Stimulated activated naive CD4-positive, alpha-beta T cell (primary cell): ENCODE measurements around the gene FCHSD2.
"Not testable (repeated sequence)": the region's sequence is repeated elsewhere in the genome, so short reads cannot be mapped to it uniquely, and the experiment has no call there.

Source experiments
- DNase-seq, 6 experiments: peaks; one replicate each; lab custom pipeline; 2025; lab: John Stamatoyannopoulos, UW

The FCHSD2 gene

GRCh38 chr11:73151416-73151815 is 9.3 kb upstream of the FCHSD2 start:
- no peak for DNase-seq

- DNase-seq = no peak
These were observed 7.0 kb upstream of the FCHSD2 start for GRCh38 chr11:73149105-73149504.

GRCh38 chr11:73147771-73148681 is 5.9 kb upstream of the FCHSD2 start:
- no peak for DNase-seq

- no peak for DNase-seq
These were observed 4.0 kb upstream of the FCHSD2 start for GRCh38 chr11:73145986-73146575.

- DNase-seq = no peak
These were observed 1.2 kb upstream of the FCHSD2 start for GRCh38 chr11:73143126-73143838.

GRCh38 chr11:73141309-73142127 is 600 bp downstream of the FCHSD2 start:
- peak; percentile 40 to 71 (median 65) for DNase-seq

GRCh38 chr11:73141031-73141308 is 1.1 kb downstream of the FCHSD2 start:
- peak in 1 of 6 experiments; percentile 41 for DNase-seq

- peak in 1 of 6 experiments; percentile 10 for DNase-seq
These were observed 1.7 kb downstream of the FCHSD2 start for GRCh38 chr11:73140213-73141030.

GRCh38 chr11:73139476-73140198 is 2.5 kb downstream of the FCHSD2 start:
- no peak for DNase-seq

GRCh38 chr11:73137944-73138274 is 4.2 kb downstream of the FCHSD2 start:
- no peak for DNase-seq

GRCh38 chr11:73137262-73137943 is 4.7 kb downstream of the FCHSD2 start:
- no peak for DNase-seq

GRCh38 chr11:73136722-73137121 is 5.4 kb downstream of the FCHSD2 start:
- not testable (repeated sequence) for DNase-seq

- no peak for DNase-seq
These were observed 6.5 kb downstream of the FCHSD2 start for GRCh38 chr11:73135346-73136284.

GRCh38 chr11:73132349-73132748 is 9.8 kb downstream of the FCHSD2 start:
- not testable (repeated sequence) for DNase-seq

- no peak for DNase-seq
These were observed 11.9 kb downstream of the FCHSD2 start for GRCh38 chr11:73130181-73130580.

- no peak for DNase-seq
These were observed 12.9 kb downstream of the FCHSD2 start for GRCh38 chr11:73129198-73129597.

GRCh38 chr11:73126804-73127480 is 15.2 kb downstream of the FCHSD2 start:
- no peak for DNase-seq

GRCh38 chr11:73124800-73125199 is 17.3 kb downstream of the FCHSD2 start:
- no peak for DNase-seq
